GM23338 (cell line): ENCODE data around the gene IL6R. TPM values are rescaled to one million over a fixed set of nuclear protein-coding genes. Genes with fewer than 3 reads are reported as not detected.
A peak's percentile ranks its signal among the peaks of the same experiment; 100 is the strongest.

Source experiments
- ATAC-seq: fragments of 200-7000 bp; cut with Tn5 transposase; 3 replicates; pipeline ENCODE4 v1.9.1; 2020
- DNase-seq: peaks from one replicate; pipeline ENCODE4 v3.0.0-alpha.2; 2015; ENCODE audit warnings: low spot score
- H2AFZ ChIP-seq: fragments of 200-600 bp; sonication (generic); 2 replicates; pipeline ENCODE4 v1.8.0; 2016; ENCODE audit warnings: antibody characterized with exemption, mild to moderate bottlenecking, moderate library complexity
- H3F3A ChIP-seq: fragments of 200-600 bp; sonication (generic); replicated peaks from 2 replicates; pipeline ENCODE4 v1.8.0; 2017; ENCODE audit warnings: antibody characterized with exemption, mixed run types, low read depth
- H3K27ac ChIP-seq: fragments of 200-600 bp; sonication (generic); 2 replicates; pipeline ENCODE4 v1.6.1; 2016; ENCODE audit warnings: low read depth
- H3K27me3 ChIP-seq: fragments of 200-600 bp; sonication (generic); 2 replicates; pipeline ENCODE4 v1.8.0; 2016; ENCODE audit warnings: mild to moderate bottlenecking, mixed run types, moderate library complexity; ENCODE audit not compliant: insufficient read depth
- H3K36me3 ChIP-seq: fragments of 200-600 bp; sonication (generic); 2 replicates; pipeline ENCODE4 v1.8.0; 2016; ENCODE audit warnings: mild to moderate bottlenecking; ENCODE audit not compliant: insufficient read depth
- H3K4me1 ChIP-seq: fragments of 200-600 bp; sonication (generic); 2 replicates; pipeline ENCODE4 v1.8.0; 2016; ENCODE audit warnings: mild to moderate bottlenecking, moderate library complexity; ENCODE audit not compliant: insufficient read depth
- H3K4me2 ChIP-seq: fragments of 200-600 bp; sonication (generic); 2 replicates; pipeline ENCODE4 v1.7.1; 2017; ENCODE audit warnings: mixed run types
- H3K4me3 ChIP-seq: fragments of 200-600 bp; sonication (generic); 2 replicates; pipeline ENCODE4 v1.6.1; 2016; ENCODE audit warnings: mixed run types
- H3K79me2 ChIP-seq: fragments of 200-600 bp; sonication (generic); replicated peaks from 2 replicates; pipeline ENCODE4 v1.8.0; 2017; ENCODE audit warnings: mild to moderate bottlenecking; ENCODE audit not compliant: insufficient read depth
- H3K9me2 ChIP-seq: fragments of 200-600 bp; sonication (generic); 2 replicates; pipeline ENCODE4 v1.8.0; 2017; ENCODE audit not compliant: insufficient read depth
- H4K20me1 ChIP-seq: fragments of 200-600 bp; sonication (generic); replicated peaks from 2 replicates; pipeline ENCODE4 v1.8.0; 2017; ENCODE audit warnings: mild to moderate bottlenecking; ENCODE audit not compliant: insufficient read depth
- H3K27ac Mint-ChIP-seq: 2 replicates; pipeline ENCODE4 v1.8.0; 2020; ENCODE audit warnings: inconsistent platforms, mild to moderate bottlenecking, moderate library complexity, mixed read lengths
- H3K27me3 Mint-ChIP-seq: 3 replicates; pipeline ENCODE4 v1.8.0; 2022; ENCODE audit warnings: low read depth, mild to moderate bottlenecking, moderate library complexity, mixed read lengths, inconsistent platforms; ENCODE audit not compliant: insufficient read depth, poor library complexity
- H3K36me3 Mint-ChIP-seq: 3 replicates; pipeline ENCODE4 v1.8.0; 2021; ENCODE audit warnings: low read depth, mild to moderate bottlenecking, inconsistent platforms, moderate library complexity, mixed read lengths
- H3K4me1 Mint-ChIP-seq: 3 replicates; pipeline ENCODE4 v1.8.0; 2020; ENCODE audit warnings: mild to moderate bottlenecking, inconsistent platforms, mixed read lengths
- H3K4me3 Mint-ChIP-seq: 3 replicates; pipeline ENCODE4 v1.8.0; 2021; ENCODE audit warnings: moderate library complexity, mild to moderate bottlenecking, inconsistent platforms, mixed read lengths
- H3K9me3 Mint-ChIP-seq: 3 replicates; pipeline ENCODE4 v1.8.0; 2020; ENCODE audit warnings: moderate library complexity, mild to moderate bottlenecking, inconsistent platforms, mixed read lengths
- CREB1 ChIP-seq: fragments of 250-450 bp; sonication (Bioruptor Pico); IDR thresholded peaks from 2 replicates; pipeline ENCODE4 v1.5.0; 2020; ENCODE audit warnings: low read depth, mild to moderate bottlenecking, moderate library complexity
- EZH2 ChIP-seq: fragments of 200-600 bp; sonication (generic); IDR thresholded peaks from one replicate; pipeline ENCODE4 v1.8.0; 2017; ENCODE audit warnings: antibody characterized with exemption, mild to moderate bottlenecking, low read depth; ENCODE audit not compliant: unreplicated experiment
- JUNB ChIP-seq: IDR thresholded peaks from one replicate; pipeline ENCODE4 v1.6.1; 2016; ENCODE audit warnings: antibody characterized with exemption; ENCODE audit not compliant: unreplicated experiment
- STAT1 ChIP-seq: IDR thresholded peaks from one replicate; pipeline ENCODE4 v1.6.1; 2016; ENCODE audit warnings: antibody characterized with exemption; ENCODE audit not compliant: unreplicated experiment
- ZNF114 ChIP-seq: fragments of 250-450 bp; sonication (Bioruptor Pico); IDR thresholded peaks from 2 replicates; pipeline ENCODE4 v1.5.0; 2020; ENCODE audit warnings: mild to moderate bottlenecking, moderate library complexity
- ZNF331 ChIP-seq: fragments of 250-450 bp; sonication (Bioruptor Pico); IDR thresholded peaks from 2 replicates; pipeline ENCODE4 v1.5.0; 2020; ENCODE audit warnings: low read depth, mild to moderate bottlenecking, moderate library complexity
- polyA plus RNA-seq: library from polyadenylated mRNA; unstranded; fragments of >200 nt; fragmentation: Nextera tagmentation; extraction: Ambion mirVana; gene quantifications from 2 replicates; pipeline ENCODE4 v1.2.1, GENCODE V29; 2016
- total RNA-seq: library from RNA; depleted of rRNA; stranded (reverse); fragments of >200 nt; shearing (Covaris generic); gene quantifications from 2 replicates; pipeline ENCODE4 v1.2.3, GENCODE V29; 2014
- TF ChIP-seq, protein P1 (sequence below): IDR thresholded peaks from one replicate; pipeline ENCODE4 v1.6.1; 2018; ENCODE audit warnings: antibody characterized with exemption; ENCODE audit not compliant: unreplicated experiment
- TF ChIP-seq, protein P2 (sequence below), 2 experiments: fragments of 200-600 bp in 1 of 2; sonication (generic) in 1 of 2; conservative IDR thresholded peaks; 2 replicates each; pipeline versions ENCODE4 v1.5.1 to v1.6.1; 2016 to 2017; ENCODE audit warnings: antibody characterized with exemption in 2 of 2, low read depth in 2 of 2, mild to moderate bottlenecking in 2 of 2, moderate library complexity in 1 of 2

IL6R gene
- total and polyA plus RNA-seq, 2 experiments from 2014 or later = 1.0 to 13.8 TPM

DNA sequence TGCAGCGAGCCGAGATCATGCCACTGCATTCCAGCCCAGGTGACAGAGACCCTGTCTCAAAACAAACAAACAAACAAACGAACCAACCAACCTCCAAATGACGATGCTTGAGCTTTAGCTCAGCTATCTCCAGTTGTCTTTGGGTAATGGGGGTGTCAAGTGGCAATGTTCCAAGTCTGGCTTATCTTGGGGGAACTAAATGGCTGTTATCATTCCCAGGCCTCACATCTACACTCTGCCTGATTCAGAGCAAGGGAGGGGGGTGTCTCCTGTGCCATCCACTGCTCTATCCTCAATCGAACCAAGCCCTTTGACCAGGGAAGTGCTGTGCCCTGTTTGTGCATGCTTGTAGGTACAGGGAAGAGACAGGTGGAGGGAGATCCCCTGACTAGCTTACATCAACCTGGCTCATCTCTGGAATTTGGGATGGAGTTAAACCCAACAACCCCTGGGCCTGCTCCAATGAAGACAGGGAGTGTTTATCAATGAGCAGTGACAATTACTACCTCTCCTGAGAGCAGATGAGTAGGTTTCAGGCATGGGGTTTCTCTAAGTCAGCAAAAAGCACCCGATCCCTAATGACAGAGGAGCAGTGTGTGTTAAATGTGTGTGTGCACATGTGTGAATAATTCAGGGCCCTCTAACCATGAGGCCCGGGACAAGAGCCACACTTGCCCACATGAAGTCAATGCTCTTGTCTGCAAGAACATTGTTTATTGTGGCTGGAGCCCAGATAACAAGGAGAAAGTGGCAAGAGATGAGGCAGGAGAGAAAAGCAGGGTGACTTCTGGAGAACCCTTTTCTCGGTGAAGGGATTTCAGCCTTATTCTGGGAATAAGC, 20.3 kb upstream of the IL6R start:
- TF ChIP-seq EZH2 (no peak), JUNB (peak; percentile 54)
- H3K27me3 ChIP-seq = no peaks in the 10 kb centered on the region
- no peaks in the 10 kb centered on the region for H3K36me3 ChIP-seq
- H3K27ac ChIP-seq = no peak overlapping the region
- no peaks in the 10 kb centered on the region for H3F3A ChIP-seq
- H3K79me2 ChIP-seq = no peaks in the 10 kb centered on the region
- no peak overlapping the region for H3K4me3 ChIP-seq
- Mint-ChIP-seq H3K4me1 (no peaks in the 10 kb centered on the region), H3K27me3 (peaks cover 4% of the 10 kb centered on the region), H3K36me3 (no peaks in the 10 kb centered on the region), H3K27ac (no peak overlapping the region), H3K4me3 (no peak overlapping the region), H3K9me3 (no peaks in the 10 kb centered on the region)
- H4K20me1 ChIP-seq = no peaks in the 10 kb centered on the region
- H2AFZ ChIP-seq = peak overlapping the region; percentile 72
- no peaks in the 10 kb centered on the region for H3K9me2 ChIP-seq
- H3K4me1 ChIP-seq = no peaks in the 10 kb centered on the region
- no peak overlapping the region for H3K4me2 ChIP-seq
- DNase-seq (no peak), ATAC-seq (no peak)

DNA sequence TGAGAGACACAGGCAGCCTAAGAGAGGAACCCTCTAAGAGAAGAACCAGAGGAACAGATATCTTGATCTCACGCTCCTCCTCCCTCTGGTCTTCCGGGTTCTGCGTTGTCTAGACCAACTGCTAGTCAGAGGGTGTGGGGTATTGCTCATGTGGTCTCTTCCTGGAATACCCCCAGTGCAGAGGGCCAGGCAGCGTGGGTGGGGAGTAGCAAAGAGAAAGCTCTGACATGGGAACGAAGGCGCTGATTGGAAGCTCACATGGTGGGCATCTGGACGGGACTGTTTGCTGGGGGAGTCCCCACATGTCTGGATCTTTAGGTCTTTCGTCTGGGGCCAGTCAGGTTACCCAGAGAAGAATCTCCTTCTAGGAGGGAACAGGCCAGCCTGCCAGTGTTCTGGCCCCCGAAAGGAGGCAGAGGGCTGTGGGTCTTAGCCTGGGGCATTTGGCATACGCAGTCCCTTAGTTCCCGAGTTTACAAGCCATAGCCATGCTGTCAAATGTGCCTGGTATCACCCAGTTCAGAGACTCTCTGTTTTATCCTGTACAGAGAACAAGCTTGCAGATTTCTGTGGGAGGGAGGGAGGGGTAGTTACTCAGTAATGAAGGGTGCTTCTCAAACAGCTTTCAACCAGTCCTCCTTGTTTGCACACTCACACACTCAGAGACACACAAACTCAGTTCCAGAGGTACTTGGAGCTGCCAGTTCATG, 18.3 kb upstream of the IL6R start:
- peaks cover 4% of the 10 kb centered on the region for H3K27me3 Mint-ChIP-seq
- no peak for ATAC-seq

More for the DNA sequence above, 18.3 kb upstream of the IL6R start:
- Histone ChIP-seq H2AFZ (no peak overlapping the region; the same call in 1 of the 2 replicates), H4K20me1 (no peaks in the 10 kb centered on the region), H3K4me2 (no peak overlapping the region), H3F3A (no peaks in the 10 kb centered on the region), H3K4me3 (no peak overlapping the region), H3K27me3 (no peaks in the 10 kb centered on the region), H3K27ac (no peak overlapping the region), H3K9me2 (no peaks in the 10 kb centered on the region), H3K36me3 (no peaks in the 10 kb centered on the region), H3K79me2 (no peaks in the 10 kb centered on the region), H3K4me1 (no peaks in the 10 kb centered on the region)
- no peak for DNase-seq
- TF ChIP-seq STAT1 = no peak
- TF ChIP-seq, protein P1, sequence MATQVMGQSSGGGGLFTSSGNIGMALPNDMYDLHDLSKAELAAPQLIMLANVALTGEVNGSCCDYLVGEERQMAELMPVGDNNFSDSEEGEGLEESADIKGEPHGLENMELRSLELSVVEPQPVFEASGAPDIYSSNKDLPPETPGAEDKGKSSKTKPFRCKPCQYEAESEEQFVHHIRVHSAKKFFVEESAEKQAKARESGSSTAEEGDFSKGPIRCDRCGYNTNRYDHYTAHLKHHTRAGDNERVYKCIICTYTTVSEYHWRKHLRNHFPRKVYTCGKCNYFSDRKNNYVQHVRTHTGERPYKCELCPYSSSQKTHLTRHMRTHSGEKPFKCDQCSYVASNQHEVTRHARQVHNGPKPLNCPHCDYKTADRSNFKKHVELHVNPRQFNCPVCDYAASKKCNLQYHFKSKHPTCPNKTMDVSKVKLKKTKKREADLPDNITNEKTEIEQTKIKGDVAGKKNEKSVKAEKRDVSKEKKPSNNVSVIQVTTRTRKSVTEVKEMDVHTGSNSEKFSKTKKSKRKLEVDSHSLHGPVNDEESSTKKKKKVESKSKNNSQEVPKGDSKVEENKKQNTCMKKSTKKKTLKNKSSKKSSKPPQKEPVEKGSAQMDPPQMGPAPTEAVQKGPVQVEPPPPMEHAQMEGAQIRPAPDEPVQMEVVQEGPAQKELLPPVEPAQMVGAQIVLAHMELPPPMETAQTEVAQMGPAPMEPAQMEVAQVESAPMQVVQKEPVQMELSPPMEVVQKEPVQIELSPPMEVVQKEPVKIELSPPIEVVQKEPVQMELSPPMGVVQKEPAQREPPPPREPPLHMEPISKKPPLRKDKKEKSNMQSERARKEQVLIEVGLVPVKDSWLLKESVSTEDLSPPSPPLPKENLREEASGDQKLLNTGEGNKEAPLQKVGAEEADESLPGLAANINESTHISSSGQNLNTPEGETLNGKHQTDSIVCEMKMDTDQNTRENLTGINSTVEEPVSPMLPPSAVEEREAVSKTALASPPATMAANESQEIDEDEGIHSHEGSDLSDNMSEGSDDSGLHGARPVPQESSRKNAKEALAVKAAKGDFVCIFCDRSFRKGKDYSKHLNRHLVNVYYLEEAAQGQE = no peak
- no peak for TF ChIP-seq ZNF331
- TF ChIP-seq EZH2 = no peak
- TF ChIP-seq, protein P2, sequence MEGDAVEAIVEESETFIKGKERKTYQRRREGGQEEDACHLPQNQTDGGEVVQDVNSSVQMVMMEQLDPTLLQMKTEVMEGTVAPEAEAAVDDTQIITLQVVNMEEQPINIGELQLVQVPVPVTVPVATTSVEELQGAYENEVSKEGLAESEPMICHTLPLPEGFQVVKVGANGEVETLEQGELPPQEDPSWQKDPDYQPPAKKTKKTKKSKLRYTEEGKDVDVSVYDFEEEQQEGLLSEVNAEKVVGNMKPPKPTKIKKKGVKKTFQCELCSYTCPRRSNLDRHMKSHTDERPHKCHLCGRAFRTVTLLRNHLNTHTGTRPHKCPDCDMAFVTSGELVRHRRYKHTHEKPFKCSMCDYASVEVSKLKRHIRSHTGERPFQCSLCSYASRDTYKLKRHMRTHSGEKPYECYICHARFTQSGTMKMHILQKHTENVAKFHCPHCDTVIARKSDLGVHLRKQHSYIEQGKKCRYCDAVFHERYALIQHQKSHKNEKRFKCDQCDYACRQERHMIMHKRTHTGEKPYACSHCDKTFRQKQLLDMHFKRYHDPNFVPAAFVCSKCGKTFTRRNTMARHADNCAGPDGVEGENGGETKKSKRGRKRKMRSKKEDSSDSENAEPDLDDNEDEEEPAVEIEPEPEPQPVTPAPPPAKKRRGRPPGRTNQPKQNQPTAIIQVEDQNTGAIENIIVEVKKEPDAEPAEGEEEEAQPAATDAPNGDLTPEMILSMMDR (conservative IDR thresholded peaks at IDR 0.05; ENCODE audit: low read depth in 2 of 2) = no peak
- no peak for TF ChIP-seq CREB1 (CRISPR knock-in tag)
- no peak for TF ChIP-seq ZNF114
- Mint-ChIP-seq H3K27ac (no peak overlapping the region), H3K9me3 (no peaks in the 10 kb centered on the region), H3K4me3 (no peak overlapping the region), H3K36me3 (no peaks in the 10 kb centered on the region), H3K4me1 (no peaks in the 10 kb centered on the region)
